Measurements from ENCODE around the gene CACNA2D4. TPM values are rescaled to one million over a fixed set of nuclear protein-coding genes. Genes with fewer than 3 reads are reported as not detected.

The CACNA2D4 gene
- total and polyA plus RNA-seq, 2 of the 13 experiments (the other 11 are each of a cell fraction or from before 2014, with no cell fraction given), result 14.2 to 136 TPM

GRCh38 chr12:1744932-1745331 is 173.5 kb downstream of the CACNA2D4 start (continued):
- TF ChIP-seq BRF2 (CRISPR knock-in tag; IDR thresholded peaks at IDR 0.05) (no peak), HIVEP1 (CRISPR knock-in tag; IDR thresholded peaks at IDR 0.05) (no peak), FOXJ3 (CRISPR knock-in tag; IDR thresholded peaks at IDR 0.05; ENCODE audit: borderline replicate concordance) (peak; percentile 58; the same call in 1 of the 2 replicates), THAP11 (CRISPR knock-in tag; IDR thresholded peaks at IDR 0.05) (0 out of 2 replicates have a peak, but pooled peaks have one; percentile 29), ATF2 (CRISPR knock-in tag; IDR thresholded peaks at IDR 0.05) (0 out of 2 replicates have a peak, but pooled peaks have one; percentile 34), FOXA3 (CRISPR knock-in tag; IDR thresholded peaks at IDR 0.05) (peak; percentile 78), FOXO1 (CRISPR knock-in tag; IDR thresholded peaks at IDR 0.05) (peak; percentile 64), NFRKB (IDR thresholded peaks at IDR 0.05) (no peak), CEBPG (CRISPR knock-in tag; IDR thresholded peaks at IDR 0.05) (peak; percentile 5; the same call in 1 of the 2 replicates), ZSCAN31 (CRISPR knock-in tag; IDR thresholded peaks at IDR 0.05; ENCODE audit: low read depth) (no peak), TBX2 (CRISPR knock-in tag; IDR thresholded peaks at IDR 0.05; ENCODE audit: borderline replicate concordance) (peak; percentile 27; the same call in 1 of the 2 replicates), CHD4 (IDR thresholded peaks at IDR 0.05; ENCODE audit: borderline replicate concordance, low read length) (peak; percentile 69; the same call in 1 of the 2 replicates), HMGXB3 (CRISPR knock-in tag; IDR thresholded peaks at IDR 0.05; ENCODE audit: borderline replicate concordance) (no peak), RXRB (CRISPR knock-in tag; IDR thresholded peaks at IDR 0.05; ENCODE audit: borderline replicate concordance) (peak; percentile 47; the same call in 1 of the 2 replicates), THRA (CRISPR knock-in tag; IDR thresholded peaks at IDR 0.05; ENCODE audit: borderline replicate concordance) (peak; percentile 25; the same call in 1 of the 2 replicates), HMG20A (CRISPR knock-in tag; IDR thresholded peaks at IDR 0.05; ENCODE audit: borderline replicate concordance) (peak; percentile 68; the same call in 1 of the 2 replicates), ZNF644 (CRISPR knock-in tag; IDR thresholded peaks at IDR 0.05; ENCODE audit: low read depth) (peak; percentile 80), TRIM24 (CRISPR knock-in tag; IDR thresholded peaks at IDR 0.05) (no peak), ZNF589 (CRISPR knock-in tag; conservative IDR thresholded peaks at IDR 0.05) (no peak)
